Activated gamma-delta T cell treated with Interleukin-2 at 50 U/mL for 16 hours (primary cell): ENCODE data around the gene TFAP2E.
"Not testable (repeated sequence)": the region's sequence is repeated elsewhere in the genome, so short reads cannot be mapped to it uniquely, and the experiment has no call there.

Experiments
- DNase-seq: peaks from one replicate; pipeline ENCODE4 v3.0.0-alpha.2; 2020

TFAP2E gene

DNA sequence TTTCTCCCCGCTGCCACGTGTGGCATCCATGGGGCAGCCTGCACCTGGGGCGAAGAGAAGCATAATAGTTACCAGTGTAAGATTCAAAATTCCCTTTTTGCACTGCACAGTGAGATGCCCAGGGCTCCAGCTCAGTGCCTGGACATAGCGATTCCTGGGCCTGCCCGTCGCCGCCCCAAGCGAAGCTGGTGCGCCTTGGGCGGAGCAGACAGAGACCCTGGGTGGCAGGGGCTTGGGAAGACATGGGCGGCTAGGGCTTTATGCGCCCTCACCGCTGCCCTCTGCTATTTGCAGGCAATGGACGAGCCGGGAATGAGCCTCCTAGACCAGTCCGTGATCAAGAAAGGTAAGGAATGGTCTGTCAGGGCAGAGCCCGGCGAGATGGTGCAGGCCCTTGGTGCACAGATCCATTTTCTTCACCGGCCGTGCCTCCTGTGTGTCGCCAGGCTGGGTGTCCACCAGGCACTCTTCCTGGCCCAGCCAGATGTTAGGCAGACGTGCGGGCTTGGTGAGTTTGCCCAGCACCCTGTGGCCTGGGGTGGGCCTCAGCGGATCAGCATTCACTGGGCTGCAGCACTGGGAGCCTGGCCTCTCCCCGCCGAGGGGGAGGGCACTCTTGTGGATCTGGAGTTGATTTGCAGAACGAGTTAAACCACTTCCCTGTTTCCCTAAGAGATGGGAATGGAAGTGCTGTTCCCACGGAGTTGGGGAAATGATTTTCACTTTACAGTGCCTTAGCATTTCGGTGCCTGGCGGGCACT is 1.7 kb downstream of the TFAP2E start:
- DNase-seq = no peak

DNA sequence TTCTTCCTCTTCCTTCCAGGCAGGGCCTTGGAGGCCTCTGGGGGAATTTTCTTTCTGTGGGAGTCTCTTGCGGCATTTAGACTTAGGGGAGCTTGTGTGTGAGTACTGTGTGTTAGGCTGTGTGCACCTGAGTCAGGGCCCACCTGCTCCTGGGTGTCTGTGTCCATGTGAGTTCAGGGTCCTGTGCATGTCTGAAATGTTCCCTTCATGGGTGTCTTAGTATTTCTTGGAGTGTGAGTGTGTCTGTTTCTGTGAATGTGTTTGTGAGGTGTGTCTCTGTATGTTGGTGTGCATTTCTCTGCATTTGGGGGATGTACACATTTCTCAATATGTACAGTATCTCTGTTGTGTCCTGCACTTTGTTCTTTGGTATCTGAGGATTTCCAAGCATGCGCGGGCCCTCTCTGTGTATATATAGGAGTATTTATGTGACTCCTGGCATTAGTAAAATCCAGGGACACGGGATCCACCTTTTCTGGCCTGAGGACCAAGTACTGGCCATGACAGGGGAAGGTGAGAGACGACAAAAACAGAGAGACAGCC is 2.4 kb downstream of the TFAP2E start:
- no peak for DNase-seq

DNA sequence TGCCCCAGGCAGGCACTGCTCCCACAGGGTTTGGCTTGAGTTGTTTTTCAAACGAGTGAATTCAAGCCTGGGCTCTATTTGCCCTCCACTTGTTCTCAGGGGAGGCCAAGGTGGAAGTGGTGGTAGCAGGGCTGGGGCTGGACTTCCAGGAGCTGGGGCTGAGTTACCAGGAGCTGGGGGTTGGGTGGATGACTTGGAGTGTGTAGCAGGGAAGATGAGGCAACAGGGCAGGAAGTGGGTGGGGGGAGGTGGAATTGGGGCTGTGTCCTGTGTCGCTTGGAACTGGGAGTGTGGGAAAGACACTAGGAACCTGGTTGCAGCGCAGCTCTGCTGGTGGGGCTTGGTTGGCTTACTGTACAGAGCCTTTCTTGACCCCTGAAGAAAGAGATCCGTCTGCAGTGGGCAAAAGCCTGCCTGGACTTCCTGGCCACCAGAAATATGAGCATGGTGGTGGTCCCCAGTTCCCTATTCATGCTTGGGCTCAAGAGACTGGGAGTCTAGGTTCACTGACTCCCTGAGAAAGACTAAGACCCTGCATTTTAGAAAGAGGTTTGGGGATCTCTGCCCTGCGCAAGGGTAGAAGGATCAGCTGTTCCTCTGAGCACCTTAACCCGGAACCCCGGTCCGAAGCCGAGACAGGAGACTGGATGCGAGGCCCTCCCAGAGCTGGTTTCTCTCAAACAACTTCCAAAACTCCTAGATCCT is 3.1 kb downstream of the TFAP2E start:
- DNase-seq = no peak

DNA sequence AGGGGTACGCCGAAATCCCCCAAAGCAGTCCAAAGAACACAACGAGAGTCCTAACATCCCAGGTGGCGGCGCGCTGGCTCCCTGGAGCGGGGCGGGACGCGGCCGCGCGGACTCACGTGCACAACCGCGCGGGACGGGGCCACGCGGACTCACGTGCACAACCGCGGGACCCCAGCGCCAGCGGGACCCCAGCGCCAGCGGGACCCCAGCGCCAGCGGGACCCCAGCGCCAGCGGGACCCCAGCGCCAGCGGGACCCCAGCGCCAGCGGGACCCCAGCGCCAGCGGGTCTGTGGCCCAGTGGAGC is 3.6 kb downstream of the TFAP2E start:
- not testable (repeated sequence) for DNase-seq

DNA sequence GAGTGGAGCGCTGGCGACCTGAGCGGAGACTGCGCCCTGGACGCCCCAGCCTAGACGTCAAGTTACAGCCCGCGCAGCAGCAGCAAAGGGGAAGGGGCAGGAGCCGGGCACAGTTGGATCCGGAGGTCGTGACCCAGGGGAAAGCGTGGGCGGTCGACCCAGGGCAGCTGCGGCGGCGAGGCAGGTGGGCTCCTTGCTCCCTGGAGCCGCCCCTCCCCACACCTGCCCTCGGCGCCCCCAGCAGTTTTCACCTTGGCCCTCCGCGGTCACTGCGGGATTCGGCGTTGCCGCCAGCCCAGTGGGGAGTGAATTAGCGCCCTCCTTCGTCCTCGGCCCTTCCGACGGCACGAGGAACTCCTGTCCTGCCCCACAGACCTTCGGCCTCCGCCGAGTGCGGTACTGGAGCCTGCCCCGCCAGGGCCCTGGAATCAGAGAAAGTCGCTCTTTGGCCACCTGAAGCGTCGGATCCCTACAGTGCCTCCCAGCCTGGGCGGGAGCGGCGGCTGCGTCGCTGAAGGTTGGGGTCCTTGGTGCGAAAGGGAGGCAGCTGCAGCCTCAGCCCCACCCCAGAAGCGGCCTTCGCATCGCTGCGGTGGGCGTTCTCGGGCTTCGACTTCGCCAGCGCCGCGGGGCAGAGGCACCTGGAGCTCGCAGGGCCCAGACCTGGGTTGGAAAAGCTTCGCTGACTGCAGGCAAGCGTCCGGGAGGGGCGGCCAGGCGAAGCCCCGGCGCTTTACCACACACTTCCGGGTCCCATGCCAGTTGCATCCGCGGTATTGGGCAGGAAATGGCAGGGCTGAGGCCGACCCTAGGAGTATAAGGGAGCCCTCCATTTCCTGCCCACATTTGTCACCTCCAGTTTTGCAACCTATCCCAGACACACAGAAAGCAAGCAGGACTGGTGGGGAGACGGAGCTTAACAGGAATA is 4.2 kb downstream of the TFAP2E start:
- peak; percentile 73 for DNase-seq

DNA sequence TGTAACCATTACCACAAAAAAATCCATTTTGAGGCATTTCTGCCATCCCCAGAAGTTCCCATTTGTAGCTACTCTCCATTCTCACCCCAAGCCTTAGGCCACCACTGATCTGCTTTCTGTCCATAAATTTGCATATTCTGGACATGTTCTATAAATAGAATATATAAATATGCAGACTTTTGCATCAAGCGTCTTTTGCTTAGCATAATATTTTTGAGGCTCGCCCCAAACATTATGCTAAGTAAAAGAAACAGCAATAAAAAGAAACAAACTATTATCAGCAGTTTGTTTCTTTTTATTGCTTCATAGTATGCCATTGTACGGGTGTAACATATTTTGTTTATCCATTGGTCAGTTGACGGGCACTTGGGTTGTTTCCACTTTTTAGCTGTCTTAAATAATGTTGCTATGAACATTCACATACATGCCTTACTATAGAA is 7.9 kb downstream of the TFAP2E start:
- no peak for DNase-seq

DNA sequence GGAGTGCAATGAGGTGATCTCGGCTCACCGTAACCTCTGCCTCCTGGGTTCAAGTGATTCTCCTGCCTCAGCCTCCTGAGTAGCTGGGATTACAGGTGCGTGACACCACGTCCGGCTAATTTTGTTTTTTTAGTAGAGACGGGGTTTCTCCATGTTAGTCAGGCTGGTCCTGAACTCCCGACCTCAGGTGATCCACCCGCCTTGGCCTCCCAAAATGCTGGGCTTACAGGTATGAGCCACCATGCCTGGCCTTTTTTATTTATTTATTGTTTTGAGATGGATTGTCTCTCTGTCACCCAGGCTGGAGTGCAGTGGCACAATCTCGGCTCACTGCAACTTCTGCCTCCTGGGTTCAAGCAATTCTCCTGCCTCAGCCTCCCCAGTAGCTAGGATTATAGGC is 8.5 kb downstream of the TFAP2E start:
- not testable (repeated sequence) for DNase-seq

DNA sequence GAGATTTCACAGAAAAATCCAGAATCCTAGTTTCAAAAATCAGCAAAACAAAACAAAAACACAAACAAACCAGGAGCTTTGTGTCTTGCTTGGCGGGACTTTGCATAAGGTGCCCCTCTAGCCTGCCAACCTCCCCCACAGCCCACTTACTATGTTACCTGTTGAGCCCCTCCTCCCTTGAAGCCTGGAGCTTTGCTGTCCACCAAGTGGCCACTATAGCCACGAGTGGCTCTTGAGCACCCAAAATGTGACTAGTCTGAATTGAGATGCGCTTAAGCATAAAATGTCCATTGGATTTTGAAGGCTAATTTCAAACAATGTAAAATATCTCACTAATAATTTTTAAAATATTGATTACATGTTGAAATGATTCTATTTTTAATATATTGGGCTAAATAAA is 12.2 kb downstream of the TFAP2E start:
- no peak for DNase-seq

DNA sequence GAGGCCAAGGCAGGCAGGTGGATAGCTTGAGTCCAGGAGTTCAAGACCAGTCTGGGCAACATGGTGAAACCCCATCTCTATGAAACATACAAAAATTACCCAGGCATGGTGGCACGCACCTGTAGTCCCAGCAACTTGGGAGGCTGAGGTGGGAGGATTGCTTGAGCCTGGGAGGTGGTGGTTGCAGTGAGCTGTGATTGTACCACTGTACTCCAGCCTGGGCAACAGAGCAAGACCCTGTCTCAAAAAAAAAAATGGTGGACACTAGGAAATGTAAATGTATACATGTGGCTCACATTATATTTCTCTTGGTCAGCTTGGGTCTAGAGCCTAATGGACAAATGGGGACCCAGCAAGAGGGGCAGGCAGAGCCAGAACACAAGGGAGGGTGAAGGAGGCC is 12.7 kb downstream of the TFAP2E start:
- not testable (repeated sequence) for DNase-seq

DNA sequence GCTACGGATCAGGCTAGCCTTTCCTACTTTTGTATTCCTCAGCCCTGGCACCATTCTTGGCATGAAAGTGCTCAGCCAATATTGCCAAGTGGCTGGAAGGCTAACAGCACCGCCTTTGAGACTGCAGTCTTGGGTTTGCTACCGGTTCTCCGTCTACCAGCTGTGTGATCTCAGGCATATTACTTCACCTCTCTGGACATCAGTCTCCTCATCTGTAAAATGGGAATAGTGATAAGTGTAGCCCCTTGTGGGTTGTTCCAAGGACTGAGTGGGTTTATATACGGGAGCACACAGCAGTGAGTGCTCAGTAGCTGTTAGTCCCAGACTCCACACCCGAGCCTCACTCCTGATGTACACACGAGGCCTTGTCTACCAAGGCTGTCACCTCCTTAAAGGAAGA is 13.7 kb downstream of the TFAP2E start:
- no peak for DNase-seq

DNA sequence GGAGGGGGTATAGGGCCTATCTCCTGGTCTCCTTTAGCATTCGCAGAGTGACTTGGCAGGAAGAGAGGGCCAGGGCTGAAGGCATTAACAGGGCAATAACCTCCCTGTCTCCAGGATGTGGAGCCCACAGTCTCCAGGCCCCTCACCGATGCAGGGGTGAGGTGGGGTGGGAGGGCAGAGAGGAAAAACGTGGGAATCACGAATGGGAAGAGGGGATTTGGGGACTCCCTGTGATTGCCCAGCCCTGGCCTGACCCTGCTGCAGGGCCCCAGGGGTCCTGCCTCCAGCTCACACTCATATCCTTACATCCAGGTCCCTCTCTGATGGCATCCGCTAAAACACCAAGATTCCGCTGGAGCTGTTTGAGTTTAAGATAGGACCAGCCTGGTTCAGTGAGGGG is 14.6 kb downstream of the TFAP2E start:
- no peak for DNase-seq

DNA sequence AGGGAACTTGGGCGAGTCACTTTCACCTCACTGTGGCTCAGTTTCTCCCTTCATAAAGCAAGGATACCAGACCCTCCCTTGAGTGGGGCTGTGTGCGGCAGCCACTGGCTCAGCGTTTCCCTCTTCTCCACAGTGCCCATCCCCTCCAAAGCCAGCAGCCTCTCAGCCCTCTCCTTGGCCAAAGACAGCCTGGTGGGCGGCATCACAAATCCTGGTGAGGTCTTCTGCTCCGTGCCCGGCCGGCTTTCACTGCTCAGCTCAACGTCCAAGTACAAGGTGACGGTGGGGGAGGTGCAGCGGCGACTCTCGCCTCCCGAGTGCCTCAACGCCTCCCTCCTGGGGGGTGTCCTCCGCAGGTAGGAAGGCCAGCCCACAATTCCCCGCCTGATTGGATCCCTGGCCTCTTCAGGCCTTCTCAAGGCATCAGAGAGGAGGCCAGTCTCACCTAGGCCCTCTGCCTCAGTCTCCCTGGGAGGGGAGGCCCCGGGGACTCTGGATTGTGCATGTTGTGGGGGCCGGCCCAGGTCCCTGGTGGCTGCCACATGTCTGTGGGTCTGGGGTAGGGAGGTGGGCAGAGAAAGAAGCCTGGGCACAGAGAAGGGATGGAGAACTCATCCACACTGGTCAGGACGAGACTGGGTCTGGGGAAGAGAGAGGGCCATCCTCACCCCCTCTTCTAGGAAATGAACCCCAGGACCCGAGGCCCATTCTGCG is 15.2 kb downstream of the TFAP2E start:
- no peak for DNase-seq

DNA sequence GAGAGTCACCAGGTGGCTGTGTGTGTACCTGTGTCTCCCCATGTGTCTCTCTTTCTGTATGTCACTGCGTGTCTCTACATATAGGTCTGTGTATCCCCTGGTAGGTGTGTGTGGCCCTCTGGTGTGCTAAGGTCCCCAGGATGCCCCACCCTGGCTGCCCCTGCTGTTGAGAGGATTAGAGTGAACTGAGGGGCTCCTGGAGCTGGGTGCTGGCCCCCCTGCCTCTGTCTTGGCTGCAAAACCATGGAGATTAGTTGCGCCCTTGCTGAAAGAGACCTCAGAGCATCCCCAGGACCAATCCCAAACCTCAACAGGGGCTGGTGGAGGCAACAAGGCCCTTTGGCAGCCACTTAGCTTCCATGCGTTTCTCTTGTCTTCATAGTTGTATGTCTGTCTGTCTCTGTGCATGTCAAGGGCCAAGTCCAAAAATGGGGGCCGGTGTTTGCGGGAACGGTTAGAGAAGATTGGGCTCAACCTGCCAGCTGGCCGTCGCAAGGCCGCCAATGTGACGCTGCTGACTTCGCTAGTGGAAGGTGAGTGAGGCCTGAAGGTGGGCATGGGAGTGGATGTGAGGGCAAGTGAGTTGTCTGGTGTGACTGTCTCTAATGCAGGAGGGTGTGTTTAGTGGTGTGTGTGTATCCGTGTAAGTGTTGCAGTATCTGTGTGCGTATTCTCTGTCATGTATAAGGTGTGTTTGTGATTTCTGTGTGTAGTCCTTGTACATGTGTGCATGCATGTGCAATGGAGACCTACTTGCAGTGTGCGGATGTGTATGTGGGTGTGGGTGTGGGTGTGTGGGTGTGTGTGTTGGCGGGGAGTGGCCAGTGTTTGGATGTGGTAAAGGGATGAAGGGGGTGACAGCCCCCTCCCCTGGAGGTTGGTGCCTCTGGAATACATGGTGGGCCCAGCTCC is 16.7 kb downstream of the TFAP2E start:
- no peak for DNase-seq

DNA sequence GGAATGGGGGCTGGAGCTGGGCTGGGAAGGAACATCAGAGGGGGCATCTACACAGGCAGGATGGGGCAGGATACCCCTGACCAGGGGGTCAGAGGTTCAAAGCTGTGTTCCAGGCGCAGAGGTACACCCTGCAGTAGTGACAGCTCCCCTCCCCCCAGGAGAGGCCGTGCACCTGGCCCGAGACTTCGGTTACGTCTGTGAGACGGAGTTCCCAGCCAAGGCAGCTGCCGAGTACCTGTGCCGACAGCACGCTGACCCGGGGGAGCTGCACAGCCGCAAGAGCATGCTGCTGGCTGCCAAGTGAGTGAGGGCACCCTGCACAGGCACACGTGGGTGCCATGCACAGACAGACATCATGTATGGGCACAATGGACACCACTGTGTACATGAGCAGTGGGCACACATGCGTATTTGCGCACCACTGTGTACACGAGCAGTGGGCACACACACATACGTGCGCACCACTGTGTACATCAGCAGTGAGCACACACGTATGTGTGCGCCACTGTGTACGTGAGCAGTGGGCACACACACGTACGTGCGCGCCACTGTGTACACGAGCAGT is 17.4 kb downstream of the TFAP2E start:
- DNase-seq = no peak

DNA sequence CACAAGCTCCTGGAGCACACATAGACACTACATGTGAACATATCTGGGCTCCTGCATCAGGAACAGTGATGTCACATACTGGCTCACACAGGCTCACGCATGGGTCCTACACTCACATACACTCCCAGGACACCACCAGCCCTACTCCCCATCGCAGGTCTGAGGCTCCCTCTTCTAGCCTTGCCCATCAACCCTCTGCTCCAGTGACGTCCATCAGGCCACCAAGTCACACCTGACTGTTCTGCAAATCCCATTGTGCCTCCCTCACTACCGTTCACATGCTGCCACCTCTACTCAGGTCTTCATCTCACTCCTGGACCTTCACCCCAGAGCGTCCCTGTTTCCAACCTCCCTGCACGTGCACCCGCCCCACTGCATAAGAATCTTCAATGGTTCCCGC is 18.1 kb downstream of the TFAP2E start:
- no peak for DNase-seq

DNA sequence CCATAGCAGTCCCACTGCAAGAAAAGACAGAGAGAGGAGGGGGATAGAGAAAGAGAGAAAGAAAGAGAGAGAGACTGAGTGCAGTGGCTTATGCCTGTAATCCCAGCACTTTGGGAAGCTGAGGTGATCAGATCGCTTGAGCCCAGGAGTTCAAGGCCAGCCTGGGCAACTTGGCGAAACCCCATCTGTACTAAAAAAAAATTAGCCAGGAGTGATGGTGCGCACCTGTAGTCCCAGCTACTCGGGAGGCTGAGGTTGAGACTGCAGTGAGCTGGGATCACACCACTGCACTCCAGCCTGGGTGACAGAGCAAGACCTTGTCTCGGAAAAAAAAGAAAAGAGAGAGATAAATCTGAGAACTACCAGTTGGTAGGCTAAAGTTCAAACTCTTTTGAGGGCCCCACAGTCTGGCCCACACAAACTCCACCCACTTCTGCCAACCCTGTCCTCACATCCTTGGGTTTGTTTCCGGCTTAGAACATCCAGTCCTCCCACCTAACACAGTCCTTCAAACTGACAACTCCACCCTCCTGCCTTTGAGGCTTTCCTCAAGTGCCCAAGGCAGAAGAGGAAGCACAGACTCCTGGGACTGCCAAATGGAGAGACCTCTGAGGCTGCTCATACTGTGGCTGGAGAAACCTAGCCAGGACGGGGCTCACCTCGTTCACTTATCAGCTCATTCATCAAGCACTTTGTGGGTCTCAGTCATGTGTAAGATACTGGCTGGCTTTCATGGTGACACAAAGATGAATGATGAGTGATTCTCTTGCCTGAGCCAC is 20.1 kb downstream of the TFAP2E start:
- no peak for DNase-seq

DNA sequence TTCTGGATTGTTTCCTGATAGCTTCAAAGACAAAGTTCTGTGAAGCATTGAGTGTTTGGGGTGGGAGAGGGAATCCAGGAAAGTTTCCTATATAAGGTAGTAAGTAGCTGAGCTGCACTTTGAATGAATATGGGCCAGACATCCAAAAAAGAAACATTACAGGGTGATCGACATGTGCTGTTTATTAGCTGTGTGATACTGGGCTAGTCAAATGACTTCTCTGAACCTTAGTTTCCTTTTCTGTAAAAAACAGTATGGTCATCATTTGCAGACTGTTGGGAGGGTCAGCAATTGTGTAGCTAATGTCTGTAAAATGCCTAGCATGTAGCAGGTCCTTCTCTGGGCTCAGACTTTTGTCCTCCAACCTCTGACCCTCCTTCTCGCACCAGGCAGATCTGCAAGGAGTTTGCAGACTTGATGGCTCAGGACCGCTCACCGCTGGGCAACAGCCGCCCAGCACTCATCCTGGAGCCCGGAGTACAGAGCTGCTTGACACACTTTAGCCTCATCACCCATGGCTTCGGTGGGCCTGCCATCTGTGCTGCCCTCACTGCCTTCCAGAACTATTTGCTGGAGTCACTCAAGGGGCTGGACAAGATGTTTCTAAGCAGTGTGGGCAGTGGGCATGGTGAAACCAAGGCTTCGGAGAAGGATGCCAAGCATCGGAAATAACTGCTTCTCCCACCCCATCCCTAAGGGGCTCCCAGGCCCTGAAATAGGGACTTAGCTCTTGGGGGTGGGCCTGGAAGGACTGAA is 21.1 kb downstream of the TFAP2E start:
- DNase-seq = no peak

DNA sequence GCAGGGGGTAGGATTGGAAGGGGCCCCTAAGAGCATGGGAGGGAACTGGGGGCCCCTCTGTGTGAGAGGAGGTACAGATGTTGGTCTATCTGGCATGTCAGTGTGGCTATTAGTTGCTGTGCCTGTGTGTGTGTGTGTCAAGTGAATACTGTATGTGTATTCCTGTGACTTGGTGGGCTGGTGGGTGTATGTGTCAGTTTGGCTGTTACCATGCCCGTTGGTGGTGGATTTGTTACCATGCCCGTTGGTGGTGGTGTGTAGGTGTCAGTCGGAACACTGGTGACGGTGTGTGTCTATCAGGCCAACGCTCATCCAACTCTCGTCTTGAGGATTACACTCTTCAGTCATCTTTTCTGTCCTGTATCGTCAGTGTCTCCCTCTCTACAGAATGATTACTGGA is 22.6 kb downstream of the TFAP2E start:
- no peak for DNase-seq

DNA sequence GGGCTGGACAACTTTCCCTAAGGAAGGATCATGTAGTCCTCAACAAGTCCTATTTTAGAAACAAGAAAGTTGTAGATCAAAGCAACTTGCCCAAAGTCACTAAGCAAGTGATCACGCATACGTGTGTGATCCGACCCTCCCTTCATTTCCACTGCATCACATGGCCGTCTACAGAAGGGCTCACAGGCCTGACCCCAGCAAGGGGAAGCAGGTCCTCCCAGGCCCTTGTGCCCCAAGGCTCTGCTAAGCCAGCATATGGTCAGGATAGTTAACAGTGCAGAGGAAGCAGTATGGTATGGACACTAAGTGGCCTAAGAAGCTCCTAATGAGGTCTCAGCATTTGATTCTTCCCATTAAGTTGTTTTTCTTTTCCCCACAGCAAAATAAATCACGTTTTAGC is 24.8 kb downstream of the TFAP2E start:
- no peak for DNase-seq

DNA sequence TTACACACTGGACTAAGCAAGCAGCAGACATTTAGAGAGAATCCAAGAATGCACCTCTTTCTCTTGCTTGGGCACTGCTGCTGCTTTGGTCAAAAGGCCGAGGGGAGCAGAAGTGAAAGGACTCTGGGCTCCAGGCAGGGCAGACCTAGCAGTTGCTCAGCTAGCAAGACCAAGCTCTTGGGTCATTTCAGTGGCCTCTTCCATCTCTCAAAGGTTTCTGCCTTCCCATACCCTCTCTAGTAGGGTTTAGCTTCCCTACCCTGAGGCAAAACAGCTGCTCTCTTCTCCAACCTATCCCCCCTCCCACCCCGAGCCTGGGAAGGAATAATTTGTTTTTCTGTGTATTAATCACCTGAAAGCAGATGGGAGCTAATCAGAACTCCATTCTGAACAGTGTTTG is 25.8 kb downstream of the TFAP2E start:
- DNase-seq = no peak
